ENCODE measurements around the gene BCAR3. TPM values are rescaled to one million over a fixed set of nuclear protein-coding genes. Genes with fewer than 3 reads are reported as not detected.

Gene BCAR3
- total RNA-seq, 2 donors from 2014 or later, result 7.9 to 10.9 TPM

- Histone ChIP-seq H3K4me3 (no peak overlapping the region), H3K36me3 (replicated peaks in 1 of 2; ENCODE audit: insufficient read depth in 1 of 2, low read depth in 2 of 2) (no peaks in the 10 kb centered on the region), H3K27ac (no peak overlapping the region), H3K9me3 (no peaks in the 10 kb centered on the region), H3K4me1 (no peaks in the 10 kb centered on the region), H3K27me3 (no peaks in the 10 kb centered on the region)
- DNase-seq (no peak), ATAC-seq (no peak)
- intact Hi-C loops (cut with DNase I), result no loop called here
- TF ChIP-seq CTCF (IDR thresholded peaks at IDR 0.05), result no peak
- no peak for TF ChIP-seq POLR2A (IDR thresholded peaks at IDR 0.05)
- WGBS, 2 donors, result 82 to 90% methylated on average over 2 of the region's 2 CpGs
Observed at GRCh38 chr1:93695411-93696005, 13.9 kb upstream of the BCAR3 start.

GRCh38 chr1:93694819-93695218 is 13.2 kb upstream of the BCAR3 start:
- Histone ChIP-seq H3K27me3 (no peaks in the 10 kb centered on the region), H3K36me3 (replicated peaks in 1 of 2; ENCODE audit: insufficient read depth in 1 of 2, low read depth in 2 of 2) (no peaks in the 10 kb centered on the region), H3K4me3 (no peak overlapping the region), H3K27ac (no peak overlapping the region), H3K9me3 (no peaks in the 10 kb centered on the region), H3K4me1 (no peaks in the 10 kb centered on the region)
- 57 to 59% methylated on average over 3 of the region's 3 CpGs for WGBS, 2 donors
- DNase-seq (no peak), ATAC-seq (no peak)
- TF ChIP-seq CTCF (IDR thresholded peaks at IDR 0.05), result no peak
- no peak for TF ChIP-seq POLR2A (IDR thresholded peaks at IDR 0.05)
- intact Hi-C loops (cut with DNase I), result no loop called here

- no peaks in the 10 kb centered on the region for H3K4me1 ChIP-seq
- H3K9me3 ChIP-seq, result no peaks in the 10 kb centered on the region
- DNase-seq (no peak), ATAC-seq (no peak)
- 67 to 83% methylated on average over 7 of the region's 7 CpGs for WGBS, 2 donors
- intact Hi-C loops (cut with DNase I), result no loop called here
- no peaks in the 10 kb centered on the region for H3K27me3 ChIP-seq
- H3K36me3 ChIP-seq (replicated peaks in 1 of 2; ENCODE audit: insufficient read depth in 1 of 2, low read depth in 2 of 2), result no peaks in the 10 kb centered on the region
- H3K27ac ChIP-seq, result no peak overlapping the region
- no peak overlapping the region for H3K4me3 ChIP-seq
- TF ChIP-seq POLR2A (IDR thresholded peaks at IDR 0.05) (no peak), CTCF (IDR thresholded peaks at IDR 0.05) (no peak)
Observed at GRCh38 chr1:93694039-93694438, 12.4 kb upstream of the BCAR3 start.

GRCh38 chr1:93692983-93693591 is 11.4 kb upstream of the BCAR3 start:
- Histone ChIP-seq H3K27ac (no peak overlapping the region), H3K36me3 (replicated peaks in 1 of 2; ENCODE audit: insufficient read depth in 1 of 2, low read depth in 2 of 2) (no peaks in the 10 kb centered on the region), H3K4me1 (no peaks in the 10 kb centered on the region), H3K27me3 (no peaks in the 10 kb centered on the region), H3K4me3 (no peak overlapping the region), H3K9me3 (no peaks in the 10 kb centered on the region)
- DNase-seq, result no peak
- intact Hi-C loops (cut with DNase I), result no loop called here
- 77 to 87% methylated on average over 7 of the region's 7 CpGs for WGBS, 2 donors
- no peak for ATAC-seq
- TF ChIP-seq POLR2A (IDR thresholded peaks at IDR 0.05), result no peak
- no peak for TF ChIP-seq CTCF (IDR thresholded peaks at IDR 0.05)

GRCh38 chr1:93692451-93692861 is 10.8 kb upstream of the BCAR3 start:
- H3K4me3 ChIP-seq, result no peak overlapping the region

More at GRCh38 chr1:93692451-93692861, 10.8 kb upstream of the BCAR3 start:
- no peak for ATAC-seq
- H3K4me1 ChIP-seq, result no peaks in the 10 kb centered on the region
- TF ChIP-seq CTCF (IDR thresholded peaks at IDR 0.05) (no peak), POLR2A (IDR thresholded peaks at IDR 0.05) (no peak)
- WGBS, 2 donors, result 65 to 73% methylated on average over 2 of the region's 2 CpGs
- intact Hi-C loops (cut with DNase I), result no loop called here
- DNase-seq, result no peak
- no peaks in the 10 kb centered on the region for H3K9me3 ChIP-seq
- no peak overlapping the region for H3K27ac ChIP-seq
- no peaks in the 10 kb centered on the region for H3K36me3 ChIP-seq (replicated peaks in 1 of 2; ENCODE audit: insufficient read depth in 1 of 2, low read depth in 2 of 2)
- H3K27me3 ChIP-seq, result no peaks in the 10 kb centered on the region
